Stimulated activated CD8-positive, alpha-beta memory T cell treated with anti-CD3 and anti-CD28 coated beads, Interleukin-15, amount 100 ng/mL, for 48 hours (primary cell): ENCODE measurements around the gene MYO5B.

Source experiments
- DNase-seq, 2 donors: peaks; one replicate each; pipeline ENCODE4 v3.0.0-alpha.2; 2020; ENCODE audit warnings: low read depth in 2 of 2

The MYO5B gene

DNA sequence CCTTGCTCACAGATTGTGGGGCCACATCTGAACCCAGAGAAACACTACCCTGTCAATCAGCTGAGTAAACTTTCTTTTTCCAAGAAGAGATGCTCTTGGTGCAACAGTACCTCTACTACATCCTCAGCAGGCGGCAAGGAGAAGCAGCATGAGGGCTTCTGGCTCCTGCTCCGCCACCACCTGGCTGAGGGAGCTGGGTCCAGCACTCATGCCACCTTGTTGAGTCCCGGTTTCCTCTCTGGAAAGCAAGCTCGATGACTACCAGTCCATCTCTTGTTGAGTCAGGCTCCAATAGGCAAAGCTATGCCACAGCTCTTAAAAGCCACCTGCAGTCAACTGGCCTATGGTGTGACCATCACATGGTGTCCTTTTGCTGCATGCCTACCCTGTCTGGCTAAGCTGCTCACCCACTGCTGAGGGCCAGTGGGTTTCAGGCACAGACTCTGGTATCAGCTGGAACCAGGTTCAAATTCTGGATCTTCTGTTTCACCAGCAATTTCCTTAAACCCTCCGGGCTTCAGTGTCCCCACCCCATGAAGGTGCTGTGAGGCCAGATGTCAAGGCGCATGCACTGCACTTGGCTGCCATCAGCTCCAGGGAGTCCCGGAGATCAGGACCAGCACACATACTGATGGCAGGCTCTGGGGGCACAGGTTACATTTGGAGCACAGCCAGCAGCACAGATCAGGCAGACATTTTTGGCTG, 339.1 kb downstream of the MYO5B start:
- DNase-seq: no peak

DNA sequence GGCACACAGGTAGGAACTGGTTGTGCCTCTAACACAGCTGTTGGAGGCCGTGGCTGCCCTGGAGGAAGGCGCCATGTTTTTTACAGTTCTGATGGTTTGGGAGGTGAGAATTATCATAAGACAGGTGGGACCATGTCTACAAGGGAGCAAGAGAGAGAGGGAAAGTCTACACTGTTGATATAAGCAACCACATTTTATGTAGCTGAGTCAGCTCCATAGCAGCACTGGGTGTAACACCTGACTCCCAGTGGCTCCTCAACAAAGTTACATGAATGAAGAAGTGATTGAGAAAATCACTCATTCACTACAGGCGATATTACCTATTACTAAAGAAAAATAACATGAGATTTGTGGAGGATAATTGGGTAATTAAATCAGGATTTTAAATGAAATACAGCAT, 340.3 kb downstream of the MYO5B start:
- DNase-seq: no peak

DNA sequence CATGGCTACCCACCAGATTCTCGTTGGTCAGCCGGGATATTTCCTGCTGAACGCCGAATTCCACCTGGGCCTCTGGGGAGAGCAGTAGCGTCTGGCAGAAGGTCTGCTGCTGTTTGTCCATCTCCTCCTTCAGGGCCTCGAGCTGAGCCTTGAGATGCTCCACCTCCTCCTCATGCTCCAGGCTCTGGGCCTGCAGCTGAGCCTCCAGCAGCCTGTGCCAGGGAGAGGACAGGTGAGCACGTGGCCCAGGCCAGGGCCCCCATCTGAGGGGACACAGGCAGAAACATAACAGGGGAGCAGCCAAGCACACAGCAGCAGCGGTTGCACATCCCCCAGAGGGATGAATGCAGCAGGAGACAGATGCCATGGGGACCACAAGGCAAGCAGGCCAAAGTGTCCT, 341.5 kb downstream of the MYO5B start:
- no peak for DNase-seq

DNA sequence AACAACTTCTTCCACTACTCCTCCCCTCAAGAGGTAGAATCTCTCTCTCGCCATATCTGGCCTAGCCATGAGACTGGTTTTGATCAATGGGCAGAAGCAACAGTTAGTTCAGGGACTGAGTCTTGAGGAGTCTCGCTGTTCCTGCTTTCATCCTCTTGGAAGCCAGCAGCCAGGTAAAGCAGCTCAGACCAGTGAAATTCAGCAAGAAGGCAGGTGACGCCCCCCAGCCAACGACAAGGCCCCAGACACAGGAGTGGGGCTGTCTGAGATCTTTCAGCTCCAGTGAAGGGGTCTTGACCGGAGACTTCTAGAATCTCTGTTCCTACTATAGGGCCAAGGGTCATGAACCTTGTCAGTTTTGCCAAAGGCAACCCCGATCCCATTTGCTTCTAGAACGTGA, 341.9 kb downstream of the MYO5B start:
- no peak for DNase-seq

DNA sequence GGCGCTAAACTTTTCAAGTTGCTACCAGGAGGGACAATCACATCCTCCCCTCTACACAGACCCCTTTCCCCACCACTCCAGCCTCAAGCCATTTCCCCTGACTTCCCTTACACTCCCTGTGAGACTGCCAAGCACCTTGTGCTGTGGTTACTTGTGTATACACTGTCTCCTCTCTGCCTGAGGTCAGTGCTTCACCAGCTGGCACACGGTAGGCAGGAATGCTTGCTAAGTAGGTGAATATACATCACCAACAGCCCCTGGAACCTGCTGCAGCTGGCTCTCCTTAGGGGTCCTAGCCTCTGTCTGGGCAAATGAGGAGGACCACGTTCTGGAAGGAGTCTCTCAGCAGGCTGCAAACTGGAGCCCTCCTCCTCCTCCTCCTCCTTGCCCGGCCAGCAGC, 343.3 kb downstream of the MYO5B start:
- DNase-seq: no peak

DNA sequence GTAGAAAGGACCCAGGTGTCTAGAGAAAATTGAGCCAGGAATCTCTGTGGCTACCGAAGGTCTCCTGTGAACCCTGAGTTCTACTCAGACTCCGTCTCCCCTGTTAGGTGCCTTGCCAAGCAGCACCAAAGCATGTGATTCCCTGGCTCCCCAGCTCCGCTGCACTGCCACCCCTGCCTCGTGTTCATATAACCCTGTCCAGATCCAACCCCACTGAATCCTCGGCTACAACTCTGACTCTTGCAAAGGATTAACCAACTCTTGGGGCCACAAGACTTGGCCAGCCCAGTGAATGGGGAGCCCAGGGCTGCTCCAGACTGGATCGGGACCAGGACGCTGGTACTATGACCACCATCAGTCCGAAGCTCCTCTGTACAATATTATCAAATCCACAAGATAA, 344.3 kb downstream of the MYO5B start:
- DNase-seq: no peak

DNA sequence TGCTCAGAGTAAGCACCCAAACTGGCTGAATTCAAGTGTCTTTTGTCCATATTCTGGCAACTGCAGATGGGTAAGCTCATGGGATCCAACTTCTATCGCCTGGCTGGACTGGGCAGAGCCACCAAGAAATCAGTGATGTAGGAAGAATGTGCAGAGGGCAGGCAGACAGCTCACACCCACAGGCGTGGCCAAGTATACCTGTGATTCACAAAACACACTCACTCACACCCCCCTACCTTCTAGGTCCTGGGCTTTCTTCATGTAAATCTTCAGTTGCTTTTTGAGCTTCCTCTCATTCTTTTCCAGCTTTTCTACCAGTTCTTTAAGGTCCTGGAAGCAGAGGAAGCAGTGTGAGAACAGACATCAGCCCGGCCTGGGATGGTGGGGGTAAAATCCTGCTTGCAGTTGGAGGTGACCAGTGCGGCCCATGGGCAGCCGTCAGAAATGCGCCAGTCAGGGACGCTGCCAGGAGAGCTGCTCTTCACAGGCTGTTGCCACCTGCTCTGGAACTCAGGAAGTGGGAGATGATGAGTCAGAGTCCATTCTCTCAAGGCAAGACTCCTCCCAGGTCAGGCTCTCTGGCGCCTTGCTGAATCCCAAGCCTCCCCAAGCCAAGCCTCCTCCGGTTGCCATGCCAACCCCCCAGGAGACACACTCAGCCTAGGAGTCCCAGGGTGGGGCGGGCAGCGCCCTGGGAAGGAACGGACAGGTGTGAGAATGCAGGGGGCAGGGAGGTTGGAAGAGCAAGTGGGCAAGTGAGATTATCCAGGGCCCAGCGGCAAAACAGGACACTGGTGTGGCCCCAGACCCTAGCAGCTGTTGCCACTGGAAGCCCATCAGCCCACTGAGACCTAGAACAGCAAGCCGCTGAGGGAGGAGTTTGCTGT, 345.4 kb downstream of the MYO5B start:
- DNase-seq: no peak

DNA sequence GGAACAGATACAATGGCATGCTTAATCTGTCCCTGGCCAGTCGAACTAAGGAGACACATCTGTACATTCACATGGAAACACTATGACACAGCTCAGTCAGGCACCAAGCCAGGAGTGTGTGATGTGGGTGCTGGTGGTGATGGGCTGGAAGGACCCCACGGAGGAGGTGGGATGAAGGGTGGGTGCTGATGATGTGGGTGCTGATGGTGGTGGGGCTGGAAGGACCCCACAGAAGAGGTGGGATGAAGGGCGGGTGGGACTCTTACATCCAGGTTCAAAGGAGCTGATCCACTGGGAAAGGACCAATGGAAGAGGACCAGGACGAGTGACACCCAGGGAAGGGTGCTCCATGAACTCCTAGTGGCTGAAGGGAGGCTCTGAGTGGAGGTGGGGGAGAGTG, 346.8 kb downstream of the MYO5B start:
- DNase-seq: no peak

DNA sequence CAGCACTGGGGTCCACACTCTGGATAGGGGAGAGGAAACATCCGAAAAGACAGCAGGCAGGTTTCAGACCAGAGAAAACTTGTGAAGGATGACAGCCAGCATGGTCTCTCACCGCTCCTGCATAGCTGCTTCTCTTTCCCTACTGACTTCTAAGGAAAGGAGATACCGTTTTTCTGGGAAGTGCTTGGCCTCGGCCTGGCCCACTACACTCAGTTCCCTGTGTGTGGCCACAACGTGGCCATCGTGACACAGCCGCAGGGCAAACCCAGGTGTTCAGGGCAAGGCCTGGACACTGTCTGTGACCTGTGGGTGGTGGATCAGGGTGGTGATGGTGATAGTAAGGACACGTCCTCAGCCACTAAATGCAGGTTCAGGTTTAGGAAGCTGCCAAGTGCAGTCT, 347.4 kb downstream of the MYO5B start:
- no peak for DNase-seq

DNA sequence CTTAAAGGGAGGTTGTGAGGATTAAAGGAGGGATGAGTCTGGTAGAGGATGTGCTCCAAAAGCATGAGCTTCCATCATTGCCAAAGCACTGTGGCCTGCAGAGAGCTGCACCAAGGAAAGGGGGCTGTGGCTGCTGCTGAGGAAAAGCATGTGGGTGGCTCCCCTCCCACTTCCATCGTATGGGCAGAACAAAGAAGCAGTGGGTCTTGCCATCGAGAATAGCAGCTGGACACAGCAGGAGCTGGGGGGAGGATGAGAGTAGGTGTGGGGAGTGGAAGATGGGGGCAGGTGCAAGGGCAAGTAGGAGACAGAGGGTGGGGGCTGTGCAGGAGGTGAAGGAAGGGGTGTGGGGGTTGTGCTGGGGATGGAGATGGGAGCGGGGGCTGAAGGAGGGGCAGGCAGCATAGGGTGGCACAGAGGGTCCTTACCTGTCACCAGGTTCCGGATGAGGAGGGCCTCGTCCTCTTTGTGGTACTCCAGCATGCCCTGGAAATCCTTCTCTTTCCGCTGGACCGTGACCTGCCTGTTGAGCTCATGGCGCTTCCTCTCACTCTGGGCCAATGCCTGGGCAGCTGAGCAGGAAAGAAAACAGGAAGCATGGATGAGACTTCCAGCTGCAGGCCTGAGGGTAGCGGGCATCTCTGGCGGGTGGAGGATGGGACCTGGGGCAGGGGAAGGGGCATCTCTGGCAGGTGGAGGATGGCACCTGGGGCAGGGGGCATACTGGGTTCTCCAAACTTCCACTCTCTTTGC, 348.1 kb downstream of the MYO5B start:
- DNase-seq: no peak

DNA sequence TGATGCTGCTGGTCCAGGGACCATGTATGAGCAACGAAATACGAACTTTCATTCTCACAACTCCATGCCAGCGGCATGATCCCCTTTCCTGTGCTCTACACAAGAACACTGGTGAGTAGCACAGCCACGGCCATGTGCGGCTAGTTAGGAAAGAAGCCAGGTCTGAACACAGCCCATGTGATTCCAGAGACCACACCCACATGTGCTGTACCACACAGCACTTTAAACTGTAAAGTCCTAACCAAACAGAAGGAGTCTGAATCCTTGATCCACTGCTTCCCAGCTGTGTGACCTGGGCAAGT, 348.6 kb downstream of the MYO5B start:
- DNase-seq: no peak

DNA sequence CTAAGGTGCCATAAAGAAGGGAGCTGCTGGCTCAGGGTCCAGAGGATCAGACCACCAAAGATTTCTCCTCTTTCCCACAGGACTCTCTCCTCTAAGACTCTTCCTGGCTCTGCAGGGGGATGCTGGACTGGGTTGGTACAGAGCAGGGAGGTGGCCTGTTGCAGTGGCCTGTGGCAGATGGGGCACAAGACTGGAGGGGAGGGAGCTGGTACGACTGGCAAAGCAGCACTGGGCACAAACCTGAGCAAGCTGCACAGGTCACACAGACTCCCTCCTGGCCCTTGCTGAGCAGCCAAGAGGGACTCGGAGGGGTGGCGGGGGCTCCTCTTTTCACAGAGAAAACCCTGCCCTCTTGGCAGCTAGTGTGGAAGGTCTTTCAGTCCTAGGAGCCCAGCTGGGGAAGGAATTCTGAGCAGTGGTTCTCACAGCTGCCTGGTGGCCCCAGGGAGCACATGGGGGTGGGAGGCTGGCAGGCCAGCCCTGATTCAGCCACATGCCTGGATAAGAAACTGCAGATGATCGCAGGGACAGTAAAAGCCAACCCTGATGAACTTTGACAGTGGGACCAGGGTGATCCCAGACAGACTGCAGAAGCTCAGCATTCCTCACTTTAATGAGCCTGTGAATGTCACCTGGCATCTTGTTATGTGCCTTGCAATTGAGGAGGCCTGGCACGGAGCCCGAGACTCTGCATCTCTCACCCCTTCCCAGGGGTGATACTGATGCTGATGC, 349.2 kb downstream of the MYO5B start:
- DNase-seq: no peak

DNA sequence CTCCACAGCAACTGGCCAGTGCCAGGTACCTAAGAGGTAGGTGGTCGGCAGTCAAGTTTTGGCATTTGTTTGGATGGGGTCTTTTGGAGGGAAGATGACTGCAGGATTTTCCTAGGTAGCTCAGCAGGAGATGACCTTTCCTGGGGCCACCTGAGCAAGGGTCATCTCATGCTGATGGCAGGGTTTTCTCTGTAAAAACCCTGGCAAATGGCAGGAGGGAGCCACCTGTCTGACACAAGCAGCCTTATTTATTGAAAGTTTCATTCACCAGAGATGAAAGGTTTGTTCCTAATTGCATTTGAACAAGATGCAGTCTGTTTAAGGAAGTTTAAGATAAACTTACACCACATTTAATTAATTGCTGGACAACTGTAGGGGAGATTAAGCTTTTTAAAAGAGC, 350.0 kb downstream of the MYO5B start:
- DNase-seq: no peak

DNA sequence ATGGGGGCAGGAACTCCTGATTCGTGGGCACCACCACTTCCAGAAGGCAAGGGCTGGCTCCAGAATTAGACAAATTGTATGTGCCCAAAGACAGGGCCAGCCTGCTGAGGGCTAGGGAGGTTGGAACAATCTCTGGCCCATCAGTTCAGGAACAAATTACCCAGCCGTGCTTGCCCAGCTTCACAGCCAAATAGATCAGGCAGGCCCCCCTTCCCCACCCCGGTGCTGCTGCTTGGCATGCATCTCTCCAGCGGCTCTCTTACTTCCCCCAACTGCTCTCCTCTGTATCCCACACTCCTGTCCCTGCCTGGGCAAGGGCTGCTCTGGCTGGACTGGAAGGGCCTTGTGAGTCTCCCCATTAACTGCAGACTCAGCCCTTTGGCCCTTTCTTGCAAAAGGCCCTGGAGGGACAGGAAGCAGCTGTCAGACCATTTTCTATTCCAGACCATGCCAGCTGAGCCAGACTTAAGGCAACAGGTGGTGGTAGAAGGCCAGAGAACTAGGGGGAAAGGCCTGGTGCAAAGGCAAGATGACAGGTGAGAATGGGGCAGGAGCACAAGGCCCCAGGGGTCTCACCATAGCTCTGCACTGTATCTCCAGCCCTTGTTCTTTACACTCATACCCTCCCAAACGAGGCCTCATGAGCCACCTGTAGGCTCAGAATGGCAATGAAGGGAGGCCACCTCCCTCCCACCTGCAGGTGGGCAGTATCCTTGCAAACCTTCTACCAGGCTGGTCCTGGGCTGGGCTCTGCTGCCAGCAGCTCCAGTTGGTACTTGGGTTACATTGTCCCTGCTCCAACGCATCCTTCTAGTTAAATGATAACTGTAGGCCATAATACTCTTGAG, 350.9 kb downstream of the MYO5B start:
- no peak for DNase-seq

DNA sequence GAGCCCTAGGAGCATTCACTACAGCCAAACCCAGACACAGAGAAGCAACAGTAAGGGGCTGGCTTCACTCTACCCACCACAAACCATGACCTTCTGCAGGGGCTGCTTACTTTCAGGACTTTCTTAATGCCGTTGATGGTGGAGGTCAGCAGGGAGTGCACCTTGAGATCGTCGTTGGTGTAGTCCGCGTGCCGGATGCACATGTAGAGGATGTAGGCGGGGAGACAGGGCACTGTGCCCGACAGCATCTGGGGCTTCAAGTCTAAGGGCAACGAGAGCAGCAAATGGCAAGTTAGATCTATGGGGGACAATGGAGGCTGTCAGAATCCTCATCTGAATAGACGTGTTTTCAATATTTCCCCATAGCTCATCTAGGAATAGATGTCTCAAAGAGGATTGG, 351.8 kb downstream of the MYO5B start:
- DNase-seq: no peak

DNA sequence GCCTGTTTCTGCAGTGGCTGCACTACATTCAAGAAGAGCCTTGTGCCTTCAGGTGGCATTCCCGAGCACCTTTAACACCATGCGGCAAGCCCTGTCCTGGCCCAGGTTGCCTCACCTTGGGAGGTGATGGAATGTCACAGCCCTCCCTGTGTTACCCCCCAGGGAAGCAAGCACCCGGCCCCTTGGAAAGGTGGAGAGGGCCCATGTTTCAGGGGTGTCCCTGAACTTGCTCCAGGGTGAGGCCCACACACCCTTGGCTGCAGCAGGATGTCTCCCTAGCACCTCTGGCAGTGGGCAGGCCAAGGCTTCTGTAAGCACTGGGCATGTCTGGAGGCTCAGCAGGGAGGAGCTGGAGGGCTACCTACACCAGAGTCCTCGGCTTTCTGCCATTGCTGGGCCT, 352.3 kb downstream of the MYO5B start:
- DNase-seq: no peak

DNA sequence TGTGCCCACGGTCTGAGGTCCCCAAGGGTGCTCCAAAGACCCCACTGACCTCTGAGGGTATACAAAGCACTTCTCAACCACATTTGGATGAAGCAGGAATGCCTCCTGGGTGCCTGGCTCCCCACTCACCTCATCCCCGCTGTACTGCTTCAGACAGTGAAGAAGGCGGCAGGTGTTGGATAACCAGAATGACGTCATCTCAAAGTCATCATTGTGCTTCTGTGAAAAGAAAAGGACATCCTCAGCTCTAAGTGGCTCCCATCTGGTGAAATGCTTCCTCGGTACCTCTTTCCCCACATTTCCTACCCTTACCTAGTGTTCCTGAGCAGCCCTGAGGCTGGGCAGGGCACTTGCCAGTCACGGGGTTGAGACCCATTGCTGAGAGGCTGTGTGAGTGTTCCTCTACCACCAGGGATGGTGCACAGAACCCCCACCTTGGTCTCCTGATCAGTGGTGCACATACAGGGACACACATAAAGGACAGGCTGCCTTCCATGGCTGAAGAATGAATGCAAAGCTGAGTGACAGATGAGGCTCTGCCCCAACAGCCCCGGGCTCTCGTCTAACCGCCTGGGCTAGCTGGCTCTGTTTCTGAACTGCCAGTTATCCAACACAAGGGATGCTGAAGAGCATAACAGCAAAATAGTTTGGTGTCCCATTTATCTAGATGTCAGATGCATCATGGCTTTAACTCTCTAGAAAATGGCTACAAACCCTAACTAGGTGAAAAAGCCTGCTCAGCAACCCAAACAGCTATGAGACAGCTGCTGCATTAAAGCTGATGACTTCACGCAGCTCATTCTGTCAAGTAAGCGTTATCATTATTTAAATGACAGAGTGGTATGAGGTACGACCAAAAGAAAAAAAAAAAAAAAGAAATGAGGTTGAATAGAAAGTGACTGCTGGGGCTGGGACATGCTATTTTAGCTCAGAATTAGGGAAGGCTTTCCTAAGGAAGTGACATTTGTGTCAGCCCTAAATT, 353.4 kb downstream of the MYO5B start:
- no peak for DNase-seq

DNA sequence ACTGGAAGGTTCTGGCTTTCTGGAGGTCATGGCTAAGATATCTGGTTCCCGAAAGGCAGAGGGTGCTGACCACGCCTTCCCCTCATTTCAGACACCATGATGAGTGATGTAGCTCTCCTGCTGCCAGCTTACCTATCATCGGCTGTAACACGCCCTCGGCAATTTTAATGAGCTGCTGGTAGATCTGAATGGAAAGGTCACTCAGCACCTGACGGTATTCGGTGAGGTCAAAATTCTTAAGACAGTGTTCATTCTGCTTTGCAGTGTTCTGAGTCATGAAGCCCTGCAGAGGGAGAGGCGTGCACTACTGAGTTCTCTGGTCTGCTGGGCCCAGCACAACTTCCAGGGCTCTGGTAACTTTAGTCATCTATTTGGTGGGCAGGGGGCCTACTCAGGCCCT, 355.9 kb downstream of the MYO5B start:
- no peak for DNase-seq

DNA sequence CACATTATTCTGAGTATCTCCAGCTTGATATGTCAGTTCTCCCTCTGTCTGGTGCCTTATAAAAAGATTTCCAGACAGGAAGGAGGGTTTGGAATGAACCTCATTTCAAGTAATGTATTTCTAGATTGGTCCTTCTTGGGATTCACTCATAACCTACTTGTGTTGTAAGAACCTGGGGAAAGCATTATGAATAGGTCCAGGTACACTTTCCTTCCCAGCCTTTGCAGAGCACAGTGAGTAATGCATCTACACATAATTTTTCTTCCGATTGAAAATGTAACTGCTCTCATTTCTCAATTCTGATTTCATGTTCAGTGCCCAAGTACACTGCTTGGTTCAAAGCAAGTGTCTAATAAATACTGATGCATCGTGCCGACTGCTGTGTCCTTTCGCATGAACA, 356.6 kb downstream of the MYO5B start:
- DNase-seq: no peak

DNA sequence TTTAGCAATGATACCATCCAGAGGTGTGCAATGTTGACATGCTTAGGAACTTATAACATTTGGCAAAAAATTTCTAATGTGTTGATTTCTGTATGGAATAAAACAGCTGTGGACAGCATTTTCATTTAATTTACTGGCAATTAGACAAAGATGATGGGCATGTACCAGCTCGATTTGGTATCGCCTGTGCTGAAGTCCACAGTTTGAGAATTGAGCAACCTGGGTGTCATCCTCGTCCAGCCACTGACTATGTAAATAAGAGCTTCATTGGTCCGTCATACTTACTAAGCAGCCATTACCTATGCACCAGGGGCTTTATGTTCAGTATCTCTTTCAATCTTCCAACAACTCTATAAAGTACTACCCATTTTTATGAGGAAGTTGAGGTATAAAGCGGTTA, 357.1 kb downstream of the MYO5B start:
- DNase-seq: no peak
